Medulla oblongata (tissue), 1 donor: ENCODE data around the gene CNTNAP2.
A peak's percentile ranks its signal among the peaks of the same experiment; 100 is the strongest.

Experiments
- DNase-seq: peaks from one replicate; pipeline ENCODE4 v3.0.0-alpha.2; 2015; ENCODE audit errors: extremely low spot score

The CNTNAP2 gene

DNA sequence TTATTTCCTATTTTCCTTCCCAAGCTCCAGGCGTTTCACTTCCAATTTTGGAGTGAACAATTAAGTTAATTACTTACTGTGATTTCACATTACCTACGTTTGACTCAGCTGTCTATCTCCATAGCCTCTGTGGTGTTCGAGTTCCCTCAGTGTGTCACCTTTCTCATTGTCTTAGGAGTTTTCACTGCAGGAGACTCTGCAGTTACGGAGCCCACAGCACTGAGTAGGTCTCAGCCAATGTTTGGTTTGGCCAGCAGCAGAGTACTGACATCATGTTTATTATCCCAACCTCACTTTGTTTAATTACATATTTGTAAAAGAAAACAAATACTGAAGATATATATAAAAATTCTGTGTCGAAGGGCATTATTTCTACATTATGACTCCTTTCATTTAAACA lies 1123.9 kb downstream of the CNTNAP2 start:
- no peak for DNase-seq

DNA sequence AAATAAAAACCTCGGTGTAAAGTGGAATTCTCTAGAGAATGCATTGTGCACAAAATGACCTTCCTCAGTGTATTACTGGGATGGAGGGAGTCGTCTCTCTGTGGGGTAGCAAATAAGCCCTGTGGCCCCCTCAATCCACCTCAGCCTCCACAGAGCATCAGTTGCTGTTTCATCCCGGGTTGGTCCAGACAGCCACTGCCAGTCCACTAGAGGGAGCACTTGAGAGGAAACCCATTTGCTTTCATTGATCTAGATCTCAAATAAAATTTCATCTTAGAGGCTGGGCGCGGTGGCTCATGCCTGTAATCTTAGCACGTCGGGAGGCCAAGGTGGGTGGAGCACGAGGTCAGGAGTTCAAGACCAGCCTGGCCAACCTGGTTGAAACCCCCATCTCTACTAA lies 1128.7 kb downstream of the CNTNAP2 start:
- DNase-seq, result peak; percentile 38

- peak; percentile 12 for DNase-seq
Observed at GRCh38 chr7:147249956-147250355, 1133.4 kb downstream of the CNTNAP2 start.

GRCh38 chr7:147251751-147252325 lies 1135.2 kb downstream of the CNTNAP2 start:
- no peak for DNase-seq

DNA sequence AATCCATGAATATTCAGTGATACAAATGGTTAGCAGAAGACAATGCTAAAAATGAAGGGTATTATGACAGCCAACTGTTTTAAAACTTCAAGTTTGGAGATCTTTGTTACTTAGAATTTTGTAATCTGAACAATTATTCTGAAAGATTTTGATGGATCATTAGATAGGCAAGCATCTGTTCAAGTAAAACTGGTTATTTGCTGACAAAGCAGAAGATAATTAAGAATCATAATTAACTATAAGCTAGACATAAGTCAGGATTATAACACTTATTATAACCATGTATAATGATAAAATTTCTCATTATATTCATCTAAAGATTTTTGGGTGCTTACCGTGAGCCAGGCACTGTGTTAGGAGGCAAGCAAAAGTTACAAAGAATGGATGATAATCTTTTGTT lies 1145.1 kb downstream of the CNTNAP2 start:
- no peak for DNase-seq

DNA sequence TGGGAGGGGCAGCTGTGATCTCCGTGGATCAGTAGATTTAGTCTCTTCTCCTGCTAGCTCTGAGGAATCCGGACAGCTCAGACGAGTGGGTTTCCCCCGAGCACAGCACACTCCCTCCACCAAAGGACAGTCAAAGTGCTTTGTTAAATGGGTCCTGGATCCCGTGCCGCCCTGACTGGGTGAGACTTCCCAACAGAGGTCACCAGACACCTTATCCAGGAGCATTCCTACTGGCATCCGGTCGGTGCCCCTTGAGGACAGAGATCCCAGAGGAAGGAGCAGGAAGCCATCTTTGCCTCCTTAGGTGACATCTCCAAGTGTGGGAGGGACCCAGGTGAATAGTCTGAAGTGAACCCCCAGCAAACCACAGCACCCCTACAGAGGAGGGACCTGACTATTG lies 1148.9 kb downstream of the CNTNAP2 start:
- no peak for DNase-seq

DNA sequence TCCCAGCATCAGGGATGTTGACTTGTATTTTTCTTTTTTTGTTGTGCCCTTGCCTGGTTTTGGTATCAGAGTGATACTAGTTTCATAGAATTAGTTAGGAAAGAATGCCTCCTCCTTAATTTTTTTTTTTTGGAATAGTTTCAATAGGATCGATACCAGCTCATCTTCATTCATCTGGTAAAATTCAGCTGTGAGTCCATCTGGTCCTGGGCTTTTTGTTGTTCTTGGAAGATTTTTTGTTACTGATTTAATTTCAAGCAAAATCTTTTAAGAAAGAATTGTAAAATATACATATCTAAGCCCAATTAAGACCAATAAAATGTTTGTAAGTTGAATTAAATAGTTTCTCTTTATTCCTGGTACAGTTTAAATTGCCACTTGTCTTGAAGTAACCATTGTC lies 1159.5 kb downstream of the CNTNAP2 start:
- no peak for DNase-seq

GRCh38 chr7:147276783-147277370 lies 1160.3 kb downstream of the CNTNAP2 start:
- DNase-seq, result no peak

DNA sequence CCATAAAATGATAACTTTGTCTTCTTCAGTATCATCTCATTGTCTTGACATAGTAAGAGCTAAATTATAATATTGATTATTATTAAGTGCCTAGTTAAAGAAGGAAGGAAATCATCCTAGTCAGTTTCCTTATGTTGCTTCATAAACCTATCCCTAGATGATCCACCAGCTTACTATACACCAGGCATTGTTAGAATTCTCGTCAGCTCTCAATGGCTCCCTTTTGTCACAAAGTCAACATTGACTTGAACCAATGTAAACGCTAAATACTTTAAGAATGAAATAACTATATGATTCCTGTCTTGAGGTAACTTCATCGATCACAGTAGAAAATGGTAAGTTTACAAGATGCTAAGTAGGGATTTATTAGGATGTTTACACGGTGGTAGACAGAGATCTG lies 1162.9 kb downstream of the CNTNAP2 start:
- DNase-seq, result no peak

DNA sequence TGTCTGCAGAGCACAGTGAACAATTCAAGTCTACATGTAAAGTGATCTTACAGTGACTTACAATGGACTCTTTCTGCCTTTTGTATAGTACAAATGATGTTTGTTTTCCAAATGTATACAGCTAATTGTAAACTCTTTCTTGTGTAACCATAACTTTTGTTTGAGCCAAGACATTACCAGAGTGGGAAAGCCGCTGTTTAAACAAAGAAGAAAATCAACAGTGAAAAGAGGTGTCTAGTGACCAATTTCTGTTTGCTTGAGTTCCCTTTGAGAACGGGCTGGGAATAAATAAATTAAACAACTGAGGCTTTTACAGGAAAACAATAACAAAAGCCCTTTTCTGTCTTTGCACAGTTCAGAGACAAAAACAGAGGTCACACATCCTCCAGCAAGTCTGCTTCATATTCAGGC lies 1163.4 kb downstream of the CNTNAP2 start:
- DNase-seq, result peak; percentile 83

GRCh38 chr7:147282204-147282603 lies 1165.6 kb downstream of the CNTNAP2 start:
- DNase-seq, result no peak

- DNase-seq, result no peak
Observed at GRCh38 chr7:147296201-147296600, 1179.6 kb downstream of the CNTNAP2 start.

DNA sequence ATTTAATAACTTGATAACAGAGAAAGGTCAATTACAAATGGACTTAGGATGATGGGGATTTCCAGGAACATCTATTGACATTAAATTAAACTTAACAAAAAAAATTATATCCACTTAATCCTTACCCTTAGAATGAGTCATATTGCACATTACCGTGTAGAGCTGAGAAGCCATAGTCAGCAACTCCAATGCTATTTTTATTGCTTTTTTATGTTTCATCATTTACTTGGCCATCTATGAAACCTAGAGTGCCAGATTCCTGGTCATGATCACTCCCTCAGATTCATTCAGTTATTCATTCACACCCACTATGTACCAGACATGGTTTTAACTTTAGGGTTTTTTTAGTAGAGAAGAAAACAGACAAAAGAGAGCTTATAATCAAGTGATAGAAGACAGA lies 1180.4 kb downstream of the CNTNAP2 start:
- no peak for DNase-seq

- no peak for DNase-seq
Observed at GRCh38 chr7:147298611-147299043, 1182.0 kb downstream of the CNTNAP2 start.

GRCh38 chr7:147300293-147300692 lies 1183.7 kb downstream of the CNTNAP2 start:
- DNase-seq, result no peak

- DNase-seq, result no peak
Observed at GRCh38 chr7:147304376-147304775, 1187.8 kb downstream of the CNTNAP2 start.

DNA sequence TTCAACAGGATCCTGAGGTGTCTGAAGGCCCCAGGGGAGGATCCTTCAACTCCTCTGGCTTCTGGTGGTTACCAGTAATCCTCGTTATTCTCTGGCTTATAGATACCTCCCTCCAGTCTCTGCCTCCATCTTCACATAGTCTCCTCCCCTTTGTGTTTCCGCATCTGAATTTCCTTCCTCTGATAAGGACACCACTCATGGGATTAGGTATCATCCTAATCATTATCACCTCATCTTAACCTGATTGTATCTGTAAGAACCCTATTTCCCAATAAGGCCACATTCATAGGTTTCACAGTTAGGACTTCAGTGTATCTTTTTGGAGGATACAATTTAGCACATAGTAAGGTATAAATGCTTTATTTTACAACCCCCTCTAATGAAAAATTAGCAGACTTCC lies 1189.2 kb downstream of the CNTNAP2 start:
- DNase-seq, result no peak

DNA sequence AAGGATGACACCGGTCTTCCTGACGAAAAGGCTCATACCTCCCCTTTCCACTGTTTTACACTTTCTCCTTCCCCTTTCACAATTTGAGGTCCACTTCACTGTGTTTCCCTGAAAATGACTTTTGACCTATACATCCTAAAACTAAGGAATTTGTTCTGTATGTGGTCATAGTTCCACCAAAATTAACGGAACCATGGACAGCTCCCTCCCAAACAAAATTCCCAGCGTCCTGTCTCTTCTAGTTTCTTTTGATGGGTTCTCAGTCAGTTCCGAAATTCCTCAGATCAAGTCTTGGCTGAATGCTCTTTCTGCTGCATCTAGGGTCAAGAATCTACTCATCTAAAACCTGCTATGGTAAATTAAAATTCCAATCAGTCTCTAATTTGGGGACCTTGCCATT lies 1191.9 kb downstream of the CNTNAP2 start:
- DNase-seq, result no peak

DNA sequence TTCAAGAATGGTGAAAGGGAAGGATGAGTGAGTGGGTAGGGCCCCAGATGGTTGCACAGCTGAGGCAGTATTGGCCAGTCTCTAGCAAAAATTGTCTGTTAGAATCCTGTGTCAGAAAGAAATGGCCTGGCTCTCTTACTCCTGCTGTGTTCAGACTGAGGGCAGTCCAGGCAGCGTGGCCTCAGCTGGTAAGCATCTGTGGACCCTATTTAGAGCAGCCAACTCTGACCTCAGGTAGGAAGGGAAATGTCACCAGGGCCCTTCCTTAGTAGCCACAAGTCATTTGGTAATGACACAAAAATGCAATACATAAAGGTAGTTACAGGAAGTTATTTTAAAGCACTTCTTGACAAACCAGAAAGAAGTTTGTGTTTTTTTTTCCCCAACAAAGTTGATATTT lies 1194.7 kb downstream of the CNTNAP2 start:
- DNase-seq, result no peak

- no peak for DNase-seq
Observed at GRCh38 chr7:147321504-147321903, 1204.9 kb downstream of the CNTNAP2 start.

DNA sequence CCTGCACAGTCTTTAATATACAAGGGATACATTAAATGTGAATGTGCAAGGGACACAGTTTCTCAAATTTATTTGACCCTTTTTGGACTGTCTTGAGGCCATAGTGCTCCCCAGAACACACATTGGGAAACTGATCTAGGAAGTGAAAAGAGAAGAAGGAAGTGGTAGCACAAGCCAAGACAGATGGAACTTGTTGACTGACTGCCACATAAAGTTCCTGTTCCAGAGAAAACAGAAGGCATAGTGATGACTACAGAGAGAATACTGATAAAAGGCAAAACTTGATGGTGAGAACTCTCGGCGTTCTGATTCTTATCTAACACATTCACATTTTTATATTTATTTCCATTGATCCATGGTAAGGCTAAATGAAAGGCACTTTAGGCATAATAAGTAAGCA lies 1216.4 kb downstream of the CNTNAP2 start:
- peak; percentile 35 for DNase-seq

DNA sequence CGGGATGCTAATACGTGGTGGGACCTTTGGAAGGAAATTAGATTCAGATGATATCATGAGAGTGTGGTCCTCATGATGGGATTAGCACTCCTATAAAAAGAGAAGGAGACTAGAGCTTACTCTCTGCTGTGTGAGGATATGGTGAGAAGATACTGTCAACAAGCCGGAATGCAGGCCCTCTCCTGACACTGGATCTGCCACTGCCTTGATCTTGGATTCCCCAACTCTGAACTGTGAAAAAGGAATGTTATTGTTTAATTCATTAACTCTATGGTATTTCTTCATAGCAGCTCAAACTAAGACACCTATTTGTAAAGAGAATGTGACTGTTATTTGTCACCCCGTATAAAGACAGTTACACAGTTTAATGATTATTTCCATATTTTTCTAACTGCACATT lies 1246.5 kb downstream of the CNTNAP2 start:
- no peak for DNase-seq

GRCh38 chr7:147376192-147376591 lies 1259.6 kb downstream of the CNTNAP2 start:
- DNase-seq, result no peak

- no peak for DNase-seq
Observed at GRCh38 chr7:147380926-147381325, 1264.3 kb downstream of the CNTNAP2 start.
